Measurements from ENCODE around the gene PSMG2. TPM values are rescaled to one million over a fixed set of nuclear protein-coding genes. Genes with fewer than 3 reads are reported as not detected.
A peak's percentile ranks its signal among the peaks of the same experiment; 100 is the strongest.

PSMG2 gene
- total and polyA plus RNA-seq, 2 of the 4 experiments (the other 2 are of a cell fraction) = 34.4 to 59.5 TPM

- ATAC-seq (ENCODE audit: low read depth) = no peak
- Histone ChIP-seq H4K20me1 (ENCODE audit: insufficient read depth, low read length) (no peaks in the 10 kb centered on the region), H2BK20ac (ENCODE audit: low read depth, low read length) (no peak overlapping the region), H3K9me1 (ENCODE audit: insufficient read depth, low read length) (no peaks in the 10 kb centered on the region), H3K9me3 (ENCODE audit: control insufficient read depth, insufficient read depth, low read length) (no peaks in the 10 kb centered on the region), H2BK15ac (ENCODE audit: low read depth, low read length) (no peak overlapping the region), H3K4ac (ENCODE audit: low read depth, low read length) (no peak overlapping the region), H4K5ac (ENCODE audit: low read depth, low read length) (no peak overlapping the region), H3K9ac (ENCODE audit: low read depth, low read length) (no peak overlapping the region), H3K56ac (ENCODE audit: extremely low read depth, insufficient read depth, low read length) (no peak overlapping the region), H3K4me2 (ENCODE audit: low read depth, low read length) (no peak overlapping the region), H3K36me3 (ENCODE audit: control insufficient read depth, insufficient read depth, low read length) (no peaks in the 10 kb centered on the region), H3K14ac (replicated peaks; ENCODE audit: low read depth, low read length) (no peak overlapping the region), H2AK9ac (replicated peaks; ENCODE audit: low read depth, low read length, poor library complexity) (no peak overlapping the region), H3K18ac (ENCODE audit: low read depth, low read length) (no peak overlapping the region), H2AK5ac (ENCODE audit: low read depth, low read length) (no peak overlapping the region), H3K27me3 (ENCODE audit: control insufficient read depth, insufficient read depth, low read length) (no peaks in the 10 kb centered on the region), H3K79me1 (ENCODE audit: low read depth in 1 of 2, low read length in 2 of 2) (no peaks in the 10 kb centered on the region), H3K23ac (ENCODE audit: low read depth, low read length) (no peak overlapping the region), H2BK120ac (ENCODE audit: low read depth, low read length) (no peak overlapping the region), H4K91ac (ENCODE audit: insufficient read depth, low read depth, low read length) (no peak overlapping the region), H2AFZ (replicated peaks; ENCODE audit: low read length, poor library complexity) (peak overlapping the region; percentile 63), H2BK5ac (ENCODE audit: low read depth, low read length, poor library complexity, severe bottlenecking) (no peak overlapping the region), H3K27ac (ENCODE audit: insufficient read depth, low read length) (no peak overlapping the region), H4K8ac (ENCODE audit: low read depth in 2 of 2, low read length in 2 of 2) (no peak overlapping the region), H3K4me1 (ENCODE audit: control insufficient read depth, insufficient read depth, low read length) (peaks cover 2% of the 10 kb centered on the region; the same call in 1 of the 2 replicates), H3K4me3 (ENCODE audit: insufficient read depth, low read depth, low read length) (no peak overlapping the region)
- no peak for TF ChIP-seq MAZ (IDR thresholded peaks at IDR 0.05; ENCODE audit: borderline replicate concordance, low read depth, low read length)
- no peak for TF ChIP-seq USF2 (IDR thresholded peaks at IDR 0.05; ENCODE audit: low read depth, low read length)
- TF ChIP-seq ELK1 (IDR thresholded peaks at IDR 0.05; ENCODE audit: borderline replicate concordance, low read depth, low read length) = no peak
- no peak for TF ChIP-seq POLR2A (IDR thresholded peaks at IDR 0.05; ENCODE audit: low read depth, low read length)
- TF ChIP-seq FOS (IDR thresholded peaks at IDR 0.05; ENCODE audit: low read depth, low read length) = no peak
- TF ChIP-seq RAD21 (IDR thresholded peaks at IDR 0.05; ENCODE audit: low read length) = no peak
- TF ChIP-seq SMC3 (IDR thresholded peaks at IDR 0.05; ENCODE audit: low read depth, low read length) = no peak
- no peak for TF ChIP-seq NFE2L2 (IDR thresholded peaks at IDR 0.05; ENCODE audit: low read depth, low read length)
- TF ChIP-seq CTCF (conservative IDR thresholded peaks at IDR 0.05; ENCODE audit: low read depth, low read length) = no peak
- TF ChIP-seq MXI1 (IDR thresholded peaks at IDR 0.05; ENCODE audit: borderline replicate concordance, low read depth, low read length) = no peak
- TF ChIP-seq MAFK (IDR thresholded peaks at IDR 0.05; ENCODE audit: low read depth, low read length) = no peak
- TF ChIP-seq CEBPB (IDR thresholded peaks at IDR 0.05; ENCODE audit: low read depth, low read length) = no peak
- TF ChIP-seq BHLHE40 (IDR thresholded peaks at IDR 0.05; ENCODE audit: low read depth, low read length) = no peak
- TF ChIP-seq RFX5 (IDR thresholded peaks at IDR 0.05; ENCODE audit: low read depth, low read length) = no peak
- no peak for TF ChIP-seq RCOR1 (IDR thresholded peaks at IDR 0.05; ENCODE audit: insufficient replicate concordance, low read length)
- TF ChIP-seq CHD1 (IDR thresholded peaks at IDR 0.05; ENCODE audit: low read depth, low read length) = no peak
- ChIA-PET CTCF (interaction anchor here (1.2 kb wide), 1 partner anchor 117 kb away, joined by 3 read pairs; no protein-coding TSS in a partner anchor), POLR2A (ENCODE audit: unreplicated experiment) (no interaction called here)
- intact Hi-C loops (cut with micrococcal nuclease) = no loop called here
- 83% methylated on average over 1 of the region's 9 CpGs; no CpG with 5 or more reads in 1 of the 2 experiments for WGBS, 2 experiments (ENCODE audit: extremely low coverage in 2 of 2, insufficient read length in 1 of 2)
- DNase-seq = no peak
- dilution Hi-C loops (cut with HindIII; ENCODE audit: low sequenced_read_pairs, unreplicated experiment) = loop anchor here (25.0 kb wide), 1 partner anchor 338 kb away; no protein-coding TSS in a partner anchor
- BruUV-seq (replicated peaks) = no TSS peak
- in situ Hi-C loops (cut with MboI; ENCODE audit: low sequenced_read_pairs) = loop anchor here (25.0 kb wide), 1 partner anchor 862 kb away; no protein-coding TSS in a partner anchor
These were observed 72.1 kb downstream of the PSMG2 start for GRCh38 chr18:12774982-12775381.

All from IMR-90 (cell line).